HepG2 (cell line): ENCODE results near the gene SNAI1. TPM values are rescaled to one million over a fixed set of nuclear protein-coding genes. Genes with fewer than 3 reads are reported as not detected.

Experiments used
- ATAC-seq: fragments of 200-7000 bp; cut with Tn5 transposase; 3 replicates; pipeline ENCODE4 v1.9.1; 2020; ENCODE audit warnings: mild to moderate bottlenecking, moderate library complexity
- BruUV-seq: library from RNA; stranded (reverse); fragments of 400-500 nt; replicated peaks from 2 replicates; lab custom pipeline; 2021; lab: Mats Ljungman, UMichigan
- CTCF ChIA-PET: fragments of 300-600 bp; formaldehyde crosslinking; extraction: SDS; loops from one replicate; lab custom pipeline; 2021; ENCODE audit warnings: low total read pairs, inconsistent platforms, low intra/inter-chr PET ratio; lab: Yijun Ruan, JAX
- POLR2A ChIA-PET: fragments of 350-600 bp; sonication (Branson Sonifier 250); formaldehyde crosslinking; loops from one replicate; lab custom pipeline; 2020; ENCODE audit warnings: antibody characterized with exemption, inconsistent platforms; lab: Yijun Ruan, JAX
- DNase-seq: peaks from one replicate; pipeline ENCODE4 v3.0.0-alpha.2; 2015; ENCODE audit warnings: low spot score
- FAIRE-seq: peaks from 3 replicates; lab custom pipeline; 2011; peaks lifted over from hg19 to GRCh38; lab: Jason Lieb, UNC
- H2AFZ ChIP-seq: one replicate; pipeline ENCODE4 v1.6.1; 2011; ENCODE audit warnings: low read length, inconsistent platforms
- H3K27ac ChIP-seq: fragments of 300-600 bp; 3 replicates; pipeline ENCODE4 v1.8.0; 2011; ENCODE audit warnings: mixed run types, mild to moderate bottlenecking, mixed read lengths, low read length, inconsistent platforms; ENCODE audit not compliant: insufficient read depth; ENCODE audit errors: extremely low read length
- H3K27me3 ChIP-seq, 2 experiments: fragments of 200-600 bp in 1 of 2; 2 replicates in 1 of 2; 3 replicates in 1 of 2; pipeline versions ENCODE4 v1.6.0 to v1.8.0; 2011; ENCODE audit warnings: low read length in 2 of 2, mild to moderate bottlenecking in 2 of 2, moderate library complexity in 2 of 2, inconsistent platforms in 1 of 2; ENCODE audit not compliant: insufficient read depth in 2 of 2, control insufficient read depth in 1 of 2
- H3K36me3 ChIP-seq, 2 experiments: fragments of 200-600 bp in 1 of 2; replicated peaks in 1 of 2; 2 replicates in 1 of 2; 3 replicates in 1 of 2; pipeline versions ENCODE4 v1.5.1 to v1.8.0; 2011; ENCODE audit warnings: low read length in 2 of 2, inconsistent platforms in 1 of 2; ENCODE audit not compliant: insufficient read depth in 2 of 2, control insufficient read depth in 1 of 2
- H3K4me1 ChIP-seq: 2 replicates; pipeline ENCODE4 v1.5.1; 2012; ENCODE audit warnings: low read length, inconsistent platforms; ENCODE audit not compliant: insufficient read depth
- H3K4me2 ChIP-seq: 2 replicates; pipeline ENCODE4 v1.6.0; 2011; ENCODE audit warnings: low read depth, low read length, inconsistent platforms
- H3K4me3 ChIP-seq, 3 experiments: fragments of 200-600 bp in 1 of 3; sonication (generic), shearing (Covaris generic) in 1 of 3; replicated peaks in 1 of 3; 2 replicates each; pipeline ENCODE4 v1.5.1; 2011 to 2016; ENCODE audit warnings: low read length in 3 of 3, inconsistent platforms in 2 of 3, low read depth in 2 of 3, mild to moderate bottlenecking in 2 of 3, control low read depth in 1 of 3, mixed read lengths in 1 of 3; ENCODE audit not compliant: insufficient read depth in 1 of 3
- H3K79me2 ChIP-seq: one replicate; pipeline ENCODE4 v1.6.1; 2011; ENCODE audit warnings: low read length, inconsistent platforms; ENCODE audit not compliant: insufficient read depth
- H3K9ac ChIP-seq: 2 replicates; pipeline ENCODE4 v1.6.0; 2011; ENCODE audit warnings: mild to moderate bottlenecking, low read depth, low read length, inconsistent platforms; ENCODE audit not compliant: insufficient read depth
- H3K9me3 ChIP-seq: 2 replicates; pipeline ENCODE4 v1.5.1; 2012; ENCODE audit warnings: mild to moderate bottlenecking, low read length
- H4K20me1 ChIP-seq: 2 replicates; pipeline ENCODE4 v1.6.0; 2011; ENCODE audit warnings: inconsistent platforms, mild to moderate bottlenecking, low read length, moderate library complexity; ENCODE audit not compliant: insufficient read depth
- ATF2 ChIP-seq: sonication (generic); formaldehyde crosslinking; IDR thresholded peaks from 2 replicates; pipeline ENCODE4 v1.4.0; 2020; ENCODE audit warnings: missing genetic modification reagents
- ATM ChIP-seq: fragments of 450-650 bp; IDR thresholded peaks from 2 replicates; pipeline ENCODE4 v1.7.1; 2017; ENCODE audit warnings: mild to moderate bottlenecking, borderline replicate concordance
- E2F2 ChIP-seq: sonication (generic); formaldehyde crosslinking; IDR thresholded peaks from 2 replicates; pipeline ENCODE4 v1.4.0; 2020; ENCODE audit warnings: missing genetic modification reagents, borderline replicate concordance
- PAXIP1 ChIP-seq: sonication (generic); formaldehyde crosslinking; conservative IDR thresholded peaks from 2 replicates; pipeline ENCODE4 v1.4.0; 2020; ENCODE audit warnings: mild to moderate bottlenecking, missing genetic modification reagents, moderate library complexity
- PBX2 ChIP-seq: IDR thresholded peaks from 2 replicates; pipeline ENCODE4 v1.6.1; 2016; ENCODE audit warnings: control low read depth
- POLR2AphosphoS5 ChIP-seq: IDR thresholded peaks from 2 replicates; pipeline ENCODE4 v1.6.1; 2012; ENCODE audit warnings: low read depth, low read length
- POLR2G ChIP-seq: fragments of 200-400 bp; formaldehyde crosslinking; IDR thresholded peaks from 2 replicates; pipeline ENCODE4 v1.6.1; 2018; ENCODE audit warnings: mild to moderate bottlenecking, low read depth, low read length, moderate library complexity
- RBM22 ChIP-seq: fragments of 200-400 bp; formaldehyde crosslinking; optimal IDR thresholded peaks from 2 replicates; pipeline ENCODE3; 2017; ENCODE audit warnings: mild to moderate bottlenecking, low read length, moderate library complexity
- TBL1XR1 ChIP-seq: fragments of 150-350 bp; IDR thresholded peaks from 2 replicates; pipeline ENCODE4 v1.6.1; 2014; ENCODE audit warnings: borderline replicate concordance, low read length; ENCODE audit not compliant: partially characterized antibody
- YEATS2 ChIP-seq: sonication (generic); formaldehyde crosslinking; IDR thresholded peaks from 2 replicates; pipeline ENCODE4 v1.4.0; 2020; ENCODE audit warnings: missing genetic modification reagents, borderline replicate concordance
- ZFAT ChIP-seq: sonication (generic); formaldehyde crosslinking; conservative IDR thresholded peaks from 2 replicates; pipeline ENCODE4 v1.8.1; 2023; ENCODE audit warnings: missing genetic modification reagents, inconsistent platforms
- ZFP91 ChIP-seq: sonication (generic); formaldehyde crosslinking; IDR thresholded peaks from 2 replicates; pipeline ENCODE4 v1.9.0; 2022; ENCODE audit warnings: missing genetic modification reagents, mild to moderate bottlenecking, borderline replicate concordance
- ZFX ChIP-seq: sonication (generic); formaldehyde crosslinking; IDR thresholded peaks from 2 replicates; pipeline ENCODE4 v1.4.0; 2020; ENCODE audit warnings: mild to moderate bottlenecking, low read depth, missing genetic modification reagents, moderate library complexity
- ZMYM4 ChIP-seq: sonication (generic); formaldehyde crosslinking; IDR thresholded peaks from 2 replicates; pipeline ENCODE4 v1.8.1; 2023; ENCODE audit warnings: mild to moderate bottlenecking, missing genetic modification reagents
- ZNF605 ChIP-seq: sonication (generic); formaldehyde crosslinking; IDR thresholded peaks from 2 replicates; pipeline ENCODE4 v1.8.0; 2022; ENCODE audit warnings: mild to moderate bottlenecking, missing genetic modification reagents
- ZNF83 ChIP-seq: sonication (generic); formaldehyde crosslinking; IDR thresholded peaks from 2 replicates; pipeline ENCODE4 v1.4.0; 2020; ENCODE audit warnings: missing genetic modification reagents, mild to moderate bottlenecking, borderline replicate concordance
- WGBS: methylation state at CpG from one replicate; pipeline ENCODE4 v1.1.6; 2017; ENCODE audit warnings: low lambda C conversion rate; 5-methylcytosine and 5-hydroxymethylcytosine counted together
- in situ Hi-C: cut with HindIII; loops from 2 replicates; pipeline ENCODE4 v1.10.0; 2017; ENCODE audit warnings: low pct_unique_long_range_greater_than_20kb; ENCODE audit not compliant: extremely low pct_ligation_motif_present
- intact Hi-C: fragments of 100-400 bp; cut with micrococcal nuclease; formaldehyde crosslinking; loops from one replicate; pipeline ENCODE4 v1.10.0; 2022; ENCODE audit not compliant: unreplicated experiment
- polyA plus RNA-seq, 8 experiments: library from polyadenylated mRNA; depleted of rRNA in 3 of 8; stranded (reverse) in 7 of 8; unstranded in 1 of 8; fragments of >200 nt; fragmentation: Illumina TruSeq in 4 of 8; extraction: Trizol in 4 of 8; gene quantifications; 2 replicates each; pipeline versions ENCODE4 v1.2.1 to v1.2.3, GENCODE V29; 2011 to 2016; ENCODE audit warnings: low read depth in 4 of 8, missing spikeins in 1 of 8, mixed read lengths in 1 of 8; ENCODE audit not compliant: insufficient read depth in 1 of 8
- total RNA-seq, 5 experiments: library from RNA; depleted of rRNA; stranded (reverse); fragments of >200 nt; fragmentation: Illumina TruSeq; extraction: Trizol; gene quantifications; 2 replicates each; pipeline ENCODE4 v1.2.3, GENCODE V29; 2016; ENCODE audit warnings: low read depth in 1 of 5

SNAI1 gene
- total and polyA plus RNA-seq, 2 of the 13 experiments (the other 11 are each of a cell fraction or from before 2014, with no cell fraction given): 1.3 to 1.4 TPM

GRCh38 chr20:49955167-49955566 lies 27.6 kb upstream of the SNAI1 start:
- POLR2A ChIA-PET: no interaction called here
- no peak for TF ChIP-seq E2F2
- TF ChIP-seq ZMYM4 (CRISPR knock-in tag): no peak
- TF ChIP-seq ZNF83 (CRISPR knock-in tag): no peak
- TF ChIP-seq TBL1XR1: no peak
- TF ChIP-seq POLR2G: 0 out of 2 replicates have a peak, but pooled peaks have one; percentile 21
- TF ChIP-seq PAXIP1 (CRISPR knock-in tag): no peak
- TF ChIP-seq ZFP91 (CRISPR knock-in tag): peak; percentile 27; the same call in 1 of the 2 replicates
- TF ChIP-seq ZNF605 (CRISPR knock-in tag): 0 out of 2 replicates have a peak, but pooled peaks have one; percentile 34
- no peak for TF ChIP-seq ZFAT (CRISPR knock-in tag)
- TF ChIP-seq ZFX (CRISPR knock-in tag): no peak
- 0 out of 2 replicates have a peak, but pooled peaks have one; percentile 31 for TF ChIP-seq POLR2AphosphoS5
- TF ChIP-seq PBX2 (CRISPR knock-in tag): no peak
- peak; percentile 35 for TF ChIP-seq RBM22
- no peak for TF ChIP-seq ATF2 (CRISPR knock-in tag)
- TF ChIP-seq ATM: no peak
- no peak for TF ChIP-seq YEATS2 (CRISPR knock-in tag)

More at GRCh38 chr20:49955167-49955566, 27.6 kb upstream of the SNAI1 start:
- Histone ChIP-seq H4K20me1 (no peaks in the 10 kb centered on the region), H3K9me3 (no peaks in the 10 kb centered on the region), H3K9ac (no peak overlapping the region), H3K4me2 (no peak overlapping the region), H3K36me3 (peaks cover 31 to 68% of the 10 kb centered on the region in 2 experiments), H2AFZ (no peak overlapping the region), H3K27ac (no peak overlapping the region), H3K27me3 (no peaks in the 10 kb centered on the region), H3K4me3 (no peak overlapping the region), H3K4me1 (peaks cover 16% of the 10 kb centered on the region), H3K79me2 (no peaks in the 10 kb centered on the region)
- no TSS peak for BruUV-seq
- ATAC-seq: peak; percentile 21
- in situ Hi-C loops: no loop called here
- CTCF ChIA-PET: interaction anchor here (0.6 kb wide), 1 partner anchor 452 kb away, joined by 3 read pairs; no protein-coding TSS in a partner anchor
- intact Hi-C loops: no loop called here
- no peak for DNase-seq
- no peak for FAIRE-seq
- WGBS: 98% methylated on average over 3 of the region's 3 CpGs
